A549 (cell line): ENCODE results near the gene SLC22A23.

Experiments
- EP300 ChIP-seq, 2 experiments: fragments of >200 bp; sonication (Bioruptor Twin); formaldehyde crosslinking; IDR thresholded peaks; 2 replicates in 1 of 2; 3 replicates in 1 of 2; pipeline ENCODE4 v1.6.1; 2016 to 2017
- POLR2A ChIP-seq: IDR thresholded peaks from 2 replicates; pipeline ENCODE4 v1.6.1; 2012; ENCODE audit warnings: mild to moderate bottlenecking, low read length
- TF ChIP-seq, protein P1 (sequence below): fragments of >200 bp; sonication (Bioruptor Twin); formaldehyde crosslinking; IDR thresholded peaks from 3 replicates; pipeline ENCODE4 v1.5.1; 2016
- TF ChIP-seq, protein P2 (sequence below): fragments of 150-350 bp; IDR thresholded peaks from 2 replicates; pipeline ENCODE4 v1.6.1; 2014; ENCODE audit warnings: low read depth, mild to moderate bottlenecking, low read length
- TF ChIP-seq, protein P3 (sequence below): fragments of 200-600 bp; sonication (generic); IDR thresholded peaks from 2 replicates; pipeline ENCODE4 v1.6.1; 2016; ENCODE audit warnings: antibody characterized with exemption, mild to moderate bottlenecking, moderate library complexity

DNA sequence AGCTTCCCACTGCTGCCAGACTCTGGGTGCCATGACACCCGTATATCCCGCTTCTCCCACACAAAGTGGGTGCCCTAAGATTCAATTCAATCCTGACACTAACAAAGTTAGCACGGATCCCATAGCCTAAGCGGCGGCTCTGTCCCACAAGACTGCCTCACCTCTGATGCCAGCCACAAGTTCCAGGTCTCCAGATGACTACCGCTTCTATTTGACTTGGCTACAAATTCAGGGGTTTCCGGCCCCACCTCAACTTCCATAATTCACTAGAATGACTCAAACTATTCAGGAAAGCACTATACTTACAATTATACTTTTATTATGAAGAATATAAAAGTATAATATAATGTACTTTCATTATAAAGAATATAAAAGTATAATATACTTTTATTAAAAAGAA lies 24.8 kb upstream of the SLC22A23 start:
- TF ChIP-seq, protein P1, sequence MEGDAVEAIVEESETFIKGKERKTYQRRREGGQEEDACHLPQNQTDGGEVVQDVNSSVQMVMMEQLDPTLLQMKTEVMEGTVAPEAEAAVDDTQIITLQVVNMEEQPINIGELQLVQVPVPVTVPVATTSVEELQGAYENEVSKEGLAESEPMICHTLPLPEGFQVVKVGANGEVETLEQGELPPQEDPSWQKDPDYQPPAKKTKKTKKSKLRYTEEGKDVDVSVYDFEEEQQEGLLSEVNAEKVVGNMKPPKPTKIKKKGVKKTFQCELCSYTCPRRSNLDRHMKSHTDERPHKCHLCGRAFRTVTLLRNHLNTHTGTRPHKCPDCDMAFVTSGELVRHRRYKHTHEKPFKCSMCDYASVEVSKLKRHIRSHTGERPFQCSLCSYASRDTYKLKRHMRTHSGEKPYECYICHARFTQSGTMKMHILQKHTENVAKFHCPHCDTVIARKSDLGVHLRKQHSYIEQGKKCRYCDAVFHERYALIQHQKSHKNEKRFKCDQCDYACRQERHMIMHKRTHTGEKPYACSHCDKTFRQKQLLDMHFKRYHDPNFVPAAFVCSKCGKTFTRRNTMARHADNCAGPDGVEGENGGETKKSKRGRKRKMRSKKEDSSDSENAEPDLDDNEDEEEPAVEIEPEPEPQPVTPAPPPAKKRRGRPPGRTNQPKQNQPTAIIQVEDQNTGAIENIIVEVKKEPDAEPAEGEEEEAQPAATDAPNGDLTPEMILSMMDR = no peak
- TF ChIP-seq EP300 (IDR thresholded peaks at IDR 0.05) (no peak), POLR2A (no peak)
- TF ChIP-seq, protein P2, sequence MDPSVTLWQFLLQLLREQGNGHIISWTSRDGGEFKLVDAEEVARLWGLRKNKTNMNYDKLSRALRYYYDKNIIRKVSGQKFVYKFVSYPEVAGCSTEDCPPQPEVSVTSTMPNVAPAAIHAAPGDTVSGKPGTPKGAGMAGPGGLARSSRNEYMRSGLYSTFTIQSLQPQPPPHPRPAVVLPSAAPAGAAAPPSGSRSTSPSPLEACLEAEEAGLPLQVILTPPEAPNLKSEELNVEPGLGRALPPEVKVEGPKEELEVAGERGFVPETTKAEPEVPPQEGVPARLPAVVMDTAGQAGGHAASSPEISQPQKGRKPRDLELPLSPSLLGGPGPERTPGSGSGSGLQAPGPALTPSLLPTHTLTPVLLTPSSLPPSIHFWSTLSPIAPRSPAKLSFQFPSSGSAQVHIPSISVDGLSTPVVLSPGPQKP = no peak
- TF ChIP-seq, protein P3, sequence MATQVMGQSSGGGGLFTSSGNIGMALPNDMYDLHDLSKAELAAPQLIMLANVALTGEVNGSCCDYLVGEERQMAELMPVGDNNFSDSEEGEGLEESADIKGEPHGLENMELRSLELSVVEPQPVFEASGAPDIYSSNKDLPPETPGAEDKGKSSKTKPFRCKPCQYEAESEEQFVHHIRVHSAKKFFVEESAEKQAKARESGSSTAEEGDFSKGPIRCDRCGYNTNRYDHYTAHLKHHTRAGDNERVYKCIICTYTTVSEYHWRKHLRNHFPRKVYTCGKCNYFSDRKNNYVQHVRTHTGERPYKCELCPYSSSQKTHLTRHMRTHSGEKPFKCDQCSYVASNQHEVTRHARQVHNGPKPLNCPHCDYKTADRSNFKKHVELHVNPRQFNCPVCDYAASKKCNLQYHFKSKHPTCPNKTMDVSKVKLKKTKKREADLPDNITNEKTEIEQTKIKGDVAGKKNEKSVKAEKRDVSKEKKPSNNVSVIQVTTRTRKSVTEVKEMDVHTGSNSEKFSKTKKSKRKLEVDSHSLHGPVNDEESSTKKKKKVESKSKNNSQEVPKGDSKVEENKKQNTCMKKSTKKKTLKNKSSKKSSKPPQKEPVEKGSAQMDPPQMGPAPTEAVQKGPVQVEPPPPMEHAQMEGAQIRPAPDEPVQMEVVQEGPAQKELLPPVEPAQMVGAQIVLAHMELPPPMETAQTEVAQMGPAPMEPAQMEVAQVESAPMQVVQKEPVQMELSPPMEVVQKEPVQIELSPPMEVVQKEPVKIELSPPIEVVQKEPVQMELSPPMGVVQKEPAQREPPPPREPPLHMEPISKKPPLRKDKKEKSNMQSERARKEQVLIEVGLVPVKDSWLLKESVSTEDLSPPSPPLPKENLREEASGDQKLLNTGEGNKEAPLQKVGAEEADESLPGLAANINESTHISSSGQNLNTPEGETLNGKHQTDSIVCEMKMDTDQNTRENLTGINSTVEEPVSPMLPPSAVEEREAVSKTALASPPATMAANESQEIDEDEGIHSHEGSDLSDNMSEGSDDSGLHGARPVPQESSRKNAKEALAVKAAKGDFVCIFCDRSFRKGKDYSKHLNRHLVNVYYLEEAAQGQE = no peak
